Neural cell (in vitro differentiated cells): ENCODE measurements around the gene SLC4A5. TPM values are rescaled to one million over a fixed set of nuclear protein-coding genes. Genes with fewer than 3 reads are reported as not detected.

Source experiments
- H2AFZ ChIP-seq: fragments of 200-600, 300-800 bp; sonication (generic), shearing (Covaris generic); 2 replicates; pipeline ENCODE4 v1.6.0; 2014; ENCODE audit warnings: low read depth, mild to moderate bottlenecking, antibody characterized with exemption, low read length, moderate library complexity
- H3F3A ChIP-seq: fragments of 200-600 bp; shearing (Covaris generic); 2 replicates; pipeline ENCODE4 v1.6.1; 2016; ENCODE audit warnings: mild to moderate bottlenecking, moderate library complexity, mixed read lengths, antibody characterized with exemption, low read length; ENCODE audit not compliant: insufficient read depth, poor library complexity, severe bottlenecking
- H3K27ac ChIP-seq: fragments of 200-600, 300-800 bp; sonication (generic), shearing (Covaris generic); 2 replicates; pipeline ENCODE4 v1.5.1; 2014; ENCODE audit warnings: mild to moderate bottlenecking, low read length, moderate library complexity
- H3K27me3 ChIP-seq: fragments of 300-800, 200-600 bp; sonication (generic), shearing (Covaris generic); 2 replicates; pipeline ENCODE4 v1.6.0; 2014; ENCODE audit warnings: mild to moderate bottlenecking, low read depth, low read length, moderate library complexity; ENCODE audit not compliant: insufficient read depth
- H3K36me3 ChIP-seq: fragments of 300-800, 200-600 bp; sonication (generic), shearing (Covaris generic); 2 replicates; pipeline ENCODE4 v1.5.1; 2014; ENCODE audit warnings: mild to moderate bottlenecking, antibody characterized with exemption, low read length, moderate library complexity; ENCODE audit not compliant: insufficient read depth
- H3K4me2 ChIP-seq: fragments of 300-800, 200-600 bp; sonication (generic), shearing (Covaris generic); 2 replicates; pipeline ENCODE4 v1.6.0; 2014; ENCODE audit warnings: mild to moderate bottlenecking, low read length
- H3K4me3 ChIP-seq: fragments of 300-800, 200-600 bp; sonication (generic), shearing (Covaris generic); 2 replicates; pipeline ENCODE4 v1.5.1; 2014; ENCODE audit warnings: mild to moderate bottlenecking, low read length, moderate library complexity
- H3K79me2 ChIP-seq: fragments of 200-600 bp; shearing (Covaris generic); replicated peaks from 2 replicates; pipeline ENCODE4 v1.6.0; 2014; ENCODE audit warnings: mild to moderate bottlenecking, low read length, moderate library complexity; ENCODE audit not compliant: insufficient read depth
- H3K9ac ChIP-seq: fragments of 300-800, 200-600 bp; sonication (generic), shearing (Covaris generic); 2 replicates; pipeline ENCODE4 v1.6.1; 2016; ENCODE audit warnings: mild to moderate bottlenecking, low read length, mixed read lengths
- H3K9me2 ChIP-seq: fragments of 200-600 bp; shearing (Covaris generic); 2 replicates; pipeline ENCODE4 v1.6.1; 2016; ENCODE audit warnings: mild to moderate bottlenecking, low read length, mixed read lengths; ENCODE audit not compliant: insufficient read depth
- H3K9me3 ChIP-seq: fragments of 200-600, 300-800 bp; sonication (generic), shearing (Covaris generic); 2 replicates; pipeline ENCODE4 v1.6.1; 2016; ENCODE audit warnings: mild to moderate bottlenecking, mixed run types, low read length, moderate library complexity, mixed read lengths
- H4K20me1 ChIP-seq: fragments of 200-600 bp; shearing (Covaris generic); 2 replicates; pipeline ENCODE4 v1.6.1; 2016; ENCODE audit warnings: mild to moderate bottlenecking, mixed run types; ENCODE audit not compliant: insufficient read depth
- EP300 ChIP-seq: fragments of 450-650 bp; conservative IDR thresholded peaks from 2 replicates; pipeline ENCODE4 v1.6.1; 2014; ENCODE audit warnings: antibody characterized with exemption, mild to moderate bottlenecking, moderate library complexity; ENCODE audit not compliant: poor library complexity, severe bottlenecking
- EZH2 ChIP-seq: fragments of 200-600, 300-800 bp; shearing (Covaris generic), sonication (generic); IDR thresholded peaks from 2 replicates; pipeline ENCODE4 v1.6.1; 2014; ENCODE audit warnings: antibody characterized with exemption, low read length, borderline replicate concordance, mild to moderate bottlenecking; ENCODE audit not compliant: insufficient read depth, poor library complexity, severe bottlenecking
- MXI1 ChIP-seq: fragments of 450-650 bp; conservative IDR thresholded peaks from 2 replicates; pipeline ENCODE4 v1.6.1; 2014; ENCODE audit warnings: antibody characterized with exemption, mild to moderate bottlenecking; ENCODE audit not compliant: poor library complexity, severe bottlenecking
- POLR2AphosphoS5 ChIP-seq: IDR thresholded peaks from 2 replicates; pipeline ENCODE4 v1.6.1; 2012
- RAD21 ChIP-seq: fragments of 450-650 bp; conservative IDR thresholded peaks from 2 replicates; pipeline ENCODE4 v1.6.1; 2014; ENCODE audit warnings: antibody characterized with exemption, mild to moderate bottlenecking, moderate library complexity
- SMC3 ChIP-seq: fragments of 450-650 bp; conservative IDR thresholded peaks from 2 replicates; pipeline ENCODE4 v1.6.1; 2014; ENCODE audit warnings: antibody characterized with exemption, mild to moderate bottlenecking, moderate library complexity; ENCODE audit not compliant: poor library complexity
- TAF1 ChIP-seq: IDR thresholded peaks from 2 replicates; pipeline ENCODE4 v1.6.1; 2012; ENCODE audit warnings: low read depth
- polyA plus RNA-seq: library from polyadenylated mRNA; depleted of rRNA; stranded (reverse); fragments of >200 nt; gene quantifications from 2 replicates; pipeline ENCODE4 v1.2.3, GENCODE V29; 2014
- TF ChIP-seq, protein P1 (sequence below): IDR thresholded peaks from 2 replicates; pipeline ENCODE4 v1.6.1; 2012; ENCODE audit warnings: borderline replicate concordance
- TF ChIP-seq, protein P2 (sequence below): fragments of 450-650 bp; IDR thresholded peaks from 2 replicates; pipeline ENCODE4 v1.5.1; 2014; ENCODE audit warnings: antibody characterized with exemption, mild to moderate bottlenecking, moderate library complexity; ENCODE audit not compliant: poor library complexity, severe bottlenecking

SLC4A5 gene
- polyA plus RNA-seq, 1 donor from 2014 or later: 3.9 TPM

DNA sequence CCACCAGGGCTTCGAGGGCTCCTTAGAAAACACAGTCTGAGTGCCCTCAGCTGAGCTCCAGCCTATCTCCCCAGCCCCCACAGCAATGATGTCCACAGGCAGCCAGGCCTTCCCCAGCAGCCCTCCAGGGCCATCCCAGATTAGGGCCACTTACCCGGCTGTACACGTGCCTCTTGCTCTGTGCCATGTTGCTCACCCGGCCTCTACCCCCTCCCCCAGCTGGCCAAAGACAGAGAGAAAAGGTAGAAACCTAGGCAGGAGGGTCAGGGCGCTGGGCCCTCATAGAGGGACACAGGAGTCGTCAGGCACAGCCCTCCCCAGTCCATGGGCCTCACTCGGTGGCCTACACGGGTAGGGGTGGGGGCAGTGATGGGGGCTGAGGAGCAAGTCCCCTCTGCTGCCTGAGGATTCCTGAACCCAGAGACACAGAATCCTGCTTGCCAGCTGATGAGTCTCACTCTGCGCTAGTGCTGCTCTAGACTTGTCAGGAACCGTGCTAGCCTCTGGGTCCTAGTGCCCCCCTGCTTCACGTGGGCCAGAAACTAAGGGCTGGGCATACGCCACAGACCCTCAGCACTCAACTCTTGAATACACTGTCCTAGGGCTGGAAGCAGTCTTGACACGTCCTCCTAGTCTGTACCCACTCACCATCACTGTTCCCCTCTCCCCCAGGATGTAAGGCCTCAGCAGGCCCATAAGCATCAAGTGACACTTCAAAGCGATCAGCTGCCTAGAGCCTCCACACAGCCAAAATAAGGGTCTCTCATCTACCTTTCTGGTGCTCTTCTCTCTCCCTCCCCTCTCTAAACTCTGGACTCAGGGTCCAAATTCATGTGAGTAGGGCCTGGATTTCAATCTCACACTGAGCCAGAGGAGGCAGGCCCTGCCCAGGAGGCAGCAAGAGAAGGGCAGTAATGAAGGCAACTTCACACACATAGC is 36.9 kb upstream of the SLC4A5 start, which contains the start of gene DCTN1:
Gene DCTN1, minus strand, starts transcription at position 461 of the 939 bp plus-strand sequence. Its CDS starts 274 bp downstream, at position 187.
- Histone ChIP-seq H3K4me3 (peak within 1 kb of the TSS; percentile 92), H3K4me2 (peak within 1 kb of the TSS; percentile 86), H3K9me2 (no peaks in the 10 kb centered on the region), H3K36me3 (peaks cover 3% of the 10 kb centered on the region), H3K79me2 (peaks cover 78% of the 10 kb centered on the region), H3F3A (no peaks in the 10 kb centered on the region), H4K20me1 (no peaks in the 10 kb centered on the region), H3K9ac (peak within 1 kb of the TSS; percentile 89), H3K9me3 (no peaks in the 10 kb centered on the region), H2AFZ (peak within 1 kb of the TSS; percentile 57), H3K27me3 (no peaks in the 10 kb centered on the region), H3K27ac (peak within 1 kb of the TSS; percentile 89)
- peak; percentile 29 for TF ChIP-seq RAD21
- peak; percentile 82 for TF ChIP-seq MXI1
- peak; percentile 62 for TF ChIP-seq TAF1
- TF ChIP-seq, protein P1, sequence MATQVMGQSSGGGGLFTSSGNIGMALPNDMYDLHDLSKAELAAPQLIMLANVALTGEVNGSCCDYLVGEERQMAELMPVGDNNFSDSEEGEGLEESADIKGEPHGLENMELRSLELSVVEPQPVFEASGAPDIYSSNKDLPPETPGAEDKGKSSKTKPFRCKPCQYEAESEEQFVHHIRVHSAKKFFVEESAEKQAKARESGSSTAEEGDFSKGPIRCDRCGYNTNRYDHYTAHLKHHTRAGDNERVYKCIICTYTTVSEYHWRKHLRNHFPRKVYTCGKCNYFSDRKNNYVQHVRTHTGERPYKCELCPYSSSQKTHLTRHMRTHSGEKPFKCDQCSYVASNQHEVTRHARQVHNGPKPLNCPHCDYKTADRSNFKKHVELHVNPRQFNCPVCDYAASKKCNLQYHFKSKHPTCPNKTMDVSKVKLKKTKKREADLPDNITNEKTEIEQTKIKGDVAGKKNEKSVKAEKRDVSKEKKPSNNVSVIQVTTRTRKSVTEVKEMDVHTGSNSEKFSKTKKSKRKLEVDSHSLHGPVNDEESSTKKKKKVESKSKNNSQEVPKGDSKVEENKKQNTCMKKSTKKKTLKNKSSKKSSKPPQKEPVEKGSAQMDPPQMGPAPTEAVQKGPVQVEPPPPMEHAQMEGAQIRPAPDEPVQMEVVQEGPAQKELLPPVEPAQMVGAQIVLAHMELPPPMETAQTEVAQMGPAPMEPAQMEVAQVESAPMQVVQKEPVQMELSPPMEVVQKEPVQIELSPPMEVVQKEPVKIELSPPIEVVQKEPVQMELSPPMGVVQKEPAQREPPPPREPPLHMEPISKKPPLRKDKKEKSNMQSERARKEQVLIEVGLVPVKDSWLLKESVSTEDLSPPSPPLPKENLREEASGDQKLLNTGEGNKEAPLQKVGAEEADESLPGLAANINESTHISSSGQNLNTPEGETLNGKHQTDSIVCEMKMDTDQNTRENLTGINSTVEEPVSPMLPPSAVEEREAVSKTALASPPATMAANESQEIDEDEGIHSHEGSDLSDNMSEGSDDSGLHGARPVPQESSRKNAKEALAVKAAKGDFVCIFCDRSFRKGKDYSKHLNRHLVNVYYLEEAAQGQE: no peak
- TF ChIP-seq, protein P2, sequence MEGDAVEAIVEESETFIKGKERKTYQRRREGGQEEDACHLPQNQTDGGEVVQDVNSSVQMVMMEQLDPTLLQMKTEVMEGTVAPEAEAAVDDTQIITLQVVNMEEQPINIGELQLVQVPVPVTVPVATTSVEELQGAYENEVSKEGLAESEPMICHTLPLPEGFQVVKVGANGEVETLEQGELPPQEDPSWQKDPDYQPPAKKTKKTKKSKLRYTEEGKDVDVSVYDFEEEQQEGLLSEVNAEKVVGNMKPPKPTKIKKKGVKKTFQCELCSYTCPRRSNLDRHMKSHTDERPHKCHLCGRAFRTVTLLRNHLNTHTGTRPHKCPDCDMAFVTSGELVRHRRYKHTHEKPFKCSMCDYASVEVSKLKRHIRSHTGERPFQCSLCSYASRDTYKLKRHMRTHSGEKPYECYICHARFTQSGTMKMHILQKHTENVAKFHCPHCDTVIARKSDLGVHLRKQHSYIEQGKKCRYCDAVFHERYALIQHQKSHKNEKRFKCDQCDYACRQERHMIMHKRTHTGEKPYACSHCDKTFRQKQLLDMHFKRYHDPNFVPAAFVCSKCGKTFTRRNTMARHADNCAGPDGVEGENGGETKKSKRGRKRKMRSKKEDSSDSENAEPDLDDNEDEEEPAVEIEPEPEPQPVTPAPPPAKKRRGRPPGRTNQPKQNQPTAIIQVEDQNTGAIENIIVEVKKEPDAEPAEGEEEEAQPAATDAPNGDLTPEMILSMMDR: no peak
- peak; percentile 44 for TF ChIP-seq SMC3
- TF ChIP-seq EZH2: no peak
- TF ChIP-seq EP300: no peak
- peak; percentile 87 for TF ChIP-seq POLR2AphosphoS5

DNA sequence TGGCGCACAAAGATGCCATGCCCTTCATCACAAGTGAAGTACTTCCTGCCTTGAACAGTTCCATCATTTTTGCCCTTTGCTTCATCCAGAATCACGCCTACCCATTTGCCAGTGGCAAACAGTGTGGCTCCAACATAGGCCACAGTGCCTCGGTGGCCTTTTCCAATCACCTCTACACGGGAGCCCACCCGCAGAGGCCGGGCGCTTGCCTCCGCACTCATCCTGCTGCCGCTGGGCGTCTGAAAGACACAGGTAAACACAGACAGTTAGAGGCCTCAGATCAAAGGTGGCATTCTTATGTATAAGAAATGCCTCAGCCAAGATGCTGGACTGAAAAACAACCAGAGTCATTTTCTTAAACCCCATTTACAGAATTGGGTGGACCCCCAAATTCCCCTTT is 34.8 kb upstream of the SLC4A5 start:
- H3K27ac ChIP-seq: no peak overlapping the region
- peak overlapping the region; percentile 92 for H3K4me3 ChIP-seq
- no peaks in the 10 kb centered on the region for H3F3A ChIP-seq
- H2AFZ ChIP-seq: no peak overlapping the region
- no peak overlapping the region for H3K4me2 ChIP-seq
- no peak overlapping the region for H3K9ac ChIP-seq
- H3K9me3 ChIP-seq: no peaks in the 10 kb centered on the region
- no peaks in the 10 kb centered on the region for H4K20me1 ChIP-seq
- H3K79me2 ChIP-seq: peaks cover 72% of the 10 kb centered on the region
- H3K27me3 ChIP-seq: no peaks in the 10 kb centered on the region
- TF ChIP-seq SMC3 (no peak), EZH2 (no peak)
- H3K9me2 ChIP-seq: no peaks in the 10 kb centered on the region
- H3K36me3 ChIP-seq: peaks cover 3% of the 10 kb centered on the region
